NOMO-1 (cell line): ENCODE measurements around the gene HSD17B1.
"Not testable (repeated sequence)": the region's sequence is repeated elsewhere in the genome, so short reads cannot be mapped to it uniquely, and the experiment has no call there.

Experiments used
- DNase-seq, 2 experiments: peaks; one replicate each; lab custom pipeline; 2025; ENCODE audit not compliant: unreplicated experiment in 2 of 2; lab: John Stamatoyannopoulos, UW

The HSD17B1 gene

GRCh38 chr17:42545755-42546505 is 6.8 kb upstream of the HSD17B1 start:
- not testable (repeated sequence) for DNase-seq

DNA sequence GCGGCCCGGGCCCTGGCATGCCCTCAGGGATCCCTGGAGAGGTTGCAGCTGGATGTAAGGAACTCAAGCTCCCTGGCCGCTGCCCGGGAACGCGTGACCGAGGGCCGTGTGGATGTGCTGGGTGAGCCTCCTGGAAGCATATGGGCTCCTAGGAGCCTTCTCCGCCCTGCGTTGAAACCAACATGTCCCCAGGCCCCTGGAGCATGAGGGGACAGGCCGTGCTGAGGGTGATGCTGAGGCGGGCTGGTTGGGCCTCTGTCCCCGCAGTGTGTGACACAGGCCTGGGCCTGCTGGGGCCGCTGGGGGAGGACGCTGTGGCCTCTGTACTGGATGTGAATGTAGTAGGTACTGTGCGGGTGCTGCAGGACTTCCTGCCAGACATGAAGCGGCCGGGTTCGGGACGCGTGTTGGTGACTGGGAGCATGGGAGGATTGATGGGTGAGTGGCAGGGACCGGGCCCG is 5.7 kb upstream of the HSD17B1 start:
- DNase-seq, result no peak

DNA sequence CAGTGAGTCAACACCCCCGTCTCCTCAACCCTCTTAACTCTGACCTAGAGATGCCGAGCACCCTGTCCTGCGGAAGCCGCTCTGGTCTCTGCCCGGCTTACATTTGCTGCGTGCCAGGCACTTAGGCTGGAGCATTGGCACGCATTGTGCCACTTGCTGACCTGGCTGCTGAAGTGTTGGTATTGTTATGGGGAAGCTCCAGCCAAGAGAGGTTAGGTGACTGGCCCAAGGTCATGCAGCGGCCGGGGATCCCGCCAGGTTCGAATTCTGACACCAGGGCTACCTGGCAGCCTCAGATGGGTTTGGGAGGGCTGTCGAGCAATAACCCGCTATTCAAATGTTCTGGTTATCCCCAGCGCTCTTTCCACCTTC is 5.0 kb upstream of the HSD17B1 start:
- DNase-seq, result no peak

GRCh38 chr17:42548070-42548837 is 4.5 kb upstream of the HSD17B1 start:
- no peak for DNase-seq

DNA sequence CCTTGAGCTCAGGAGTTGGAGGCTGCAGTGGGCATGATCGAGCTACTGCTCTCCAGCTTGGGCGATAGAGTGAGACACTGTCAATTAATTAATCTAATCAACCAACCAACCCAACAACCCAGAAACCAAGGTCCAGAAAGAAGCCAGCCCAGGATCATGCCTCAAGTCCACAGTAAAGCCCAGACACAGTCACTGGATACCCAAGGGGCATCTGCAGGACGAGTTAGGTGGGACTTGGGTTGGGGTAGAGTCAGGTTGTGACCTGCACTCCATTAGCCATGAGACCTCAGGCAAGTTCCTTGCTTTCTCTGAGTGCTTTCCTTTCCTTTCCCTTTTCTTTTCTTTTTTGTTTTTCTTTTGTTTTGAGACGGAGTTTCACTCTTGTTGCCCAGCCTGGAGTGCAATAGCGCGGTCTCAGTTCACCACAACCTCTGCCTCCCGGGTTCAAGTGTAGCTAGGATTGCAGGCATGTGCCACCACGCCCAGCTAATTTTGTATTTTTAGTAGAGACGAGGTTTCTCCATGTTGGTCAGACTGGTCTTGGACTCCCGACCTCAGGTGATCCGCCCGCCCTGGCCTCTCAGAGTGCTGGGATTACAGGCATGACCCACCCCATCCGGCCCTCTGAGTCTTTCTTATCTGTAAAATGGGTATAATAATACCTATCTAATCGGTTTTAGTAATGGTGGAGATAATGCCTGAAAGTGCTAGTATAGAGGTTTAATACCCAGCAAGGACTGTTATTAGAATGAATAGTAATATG is 3.5 kb upstream of the HSD17B1 start:
- DNase-seq, result no peak

DNA sequence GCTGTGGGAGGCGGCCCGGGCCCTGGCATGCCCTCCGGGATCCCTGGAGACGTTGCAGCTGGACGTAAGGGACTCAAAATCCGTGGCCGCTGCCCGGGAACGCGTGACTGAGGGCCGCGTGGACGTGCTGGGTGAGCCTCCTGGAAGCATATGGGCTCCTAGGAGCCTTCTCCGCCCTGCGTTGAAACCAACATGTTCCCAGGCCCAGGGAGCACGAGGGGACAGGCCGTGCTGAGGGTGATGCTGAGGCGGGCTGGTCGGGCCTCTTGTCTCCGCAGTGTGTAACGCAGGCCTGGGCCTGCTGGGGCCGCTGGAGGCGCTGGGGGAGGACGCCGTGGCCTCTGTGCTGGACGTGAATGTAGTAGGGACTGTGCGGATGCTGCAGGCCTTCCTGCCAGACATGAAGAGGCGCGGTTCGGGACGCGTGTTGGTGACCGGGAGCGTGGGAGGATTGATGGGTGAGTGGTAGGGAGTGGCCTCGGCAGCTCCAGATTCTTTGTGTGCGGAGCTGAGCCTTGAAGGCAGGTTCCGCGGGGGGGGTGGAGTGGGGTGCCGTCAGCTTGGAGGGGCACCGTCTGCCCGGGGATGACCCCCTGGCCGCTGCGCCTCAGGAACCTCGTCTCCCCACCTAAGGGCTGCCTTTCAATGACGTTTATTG is 567 bp downstream of the HSD17B1 start:
- DNase-seq, result no peak

GRCh38 chr17:42553866-42554249 is 1.1 kb downstream of the HSD17B1 start:
- no peak for DNase-seq

DNA sequence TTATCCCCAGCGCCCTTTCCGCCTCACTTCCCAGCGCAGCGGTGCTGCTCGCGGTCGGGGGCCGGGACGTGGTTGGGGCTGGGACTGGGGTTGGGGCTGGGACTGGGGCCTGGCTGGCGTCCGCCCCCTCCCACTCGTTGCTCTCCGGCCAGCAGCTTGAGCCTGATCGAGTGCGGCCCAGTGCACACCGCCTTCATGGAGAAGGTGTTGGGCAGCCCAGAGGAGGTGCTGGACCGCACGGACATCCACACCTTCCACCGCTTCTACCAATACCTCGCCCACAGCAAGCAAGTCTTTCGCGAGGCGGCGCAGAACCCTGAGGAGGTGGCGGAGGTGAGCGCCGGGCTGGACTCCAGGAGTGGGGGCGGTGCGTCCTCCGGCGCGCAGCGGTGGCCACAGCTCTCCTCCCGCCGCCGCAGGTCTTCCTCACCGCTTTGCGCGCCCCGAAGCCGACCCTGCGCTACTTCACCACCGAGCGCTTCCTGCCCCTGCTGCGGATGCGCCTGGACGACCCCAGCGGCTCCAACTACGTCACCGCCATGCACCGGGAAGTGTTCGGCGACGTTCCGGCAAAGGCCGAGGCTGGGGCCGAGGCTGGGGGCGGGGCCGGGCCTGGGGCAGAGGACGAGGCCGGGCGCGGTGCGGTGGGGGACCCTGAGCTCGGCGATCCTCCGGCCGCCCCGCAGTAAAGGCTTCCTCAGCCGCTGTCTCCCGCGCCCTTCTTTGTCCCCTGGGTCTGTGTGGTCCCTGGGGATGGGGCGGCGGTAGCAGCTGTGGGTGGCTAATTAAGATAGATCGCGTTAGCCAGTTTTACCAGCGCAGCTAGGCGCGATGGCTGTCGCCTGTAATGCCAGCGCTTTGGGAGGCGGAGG is 1.8 kb downstream of the HSD17B1 start:
- peak; percentile 73 to 94 for DNase-seq

DNA sequence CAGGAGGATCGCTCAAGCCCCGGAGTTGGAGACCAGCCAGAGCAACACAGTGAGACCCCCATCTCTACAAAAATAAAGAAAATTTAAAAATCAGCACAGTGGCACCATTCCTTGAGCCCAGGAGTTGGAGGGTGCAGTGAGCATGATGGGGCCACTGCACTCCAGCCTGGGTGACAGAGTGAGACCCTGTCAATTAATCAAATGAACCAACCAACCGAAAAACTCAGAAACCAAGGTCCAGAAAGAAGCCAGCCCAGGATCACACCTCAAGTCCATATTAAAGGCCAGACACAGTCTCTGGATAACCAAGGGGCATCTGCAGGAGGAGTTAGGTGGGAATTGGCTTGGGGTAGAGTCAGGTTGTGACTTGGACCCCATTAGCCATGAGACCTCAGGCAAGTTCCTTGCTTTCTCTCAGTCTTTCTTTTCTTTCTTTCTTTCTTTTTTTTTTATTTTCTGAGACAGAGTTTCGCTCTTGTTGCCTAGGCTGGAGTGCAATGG is 2.4 kb downstream of the HSD17B1 start:
- DNase-seq, result no peak

DNA sequence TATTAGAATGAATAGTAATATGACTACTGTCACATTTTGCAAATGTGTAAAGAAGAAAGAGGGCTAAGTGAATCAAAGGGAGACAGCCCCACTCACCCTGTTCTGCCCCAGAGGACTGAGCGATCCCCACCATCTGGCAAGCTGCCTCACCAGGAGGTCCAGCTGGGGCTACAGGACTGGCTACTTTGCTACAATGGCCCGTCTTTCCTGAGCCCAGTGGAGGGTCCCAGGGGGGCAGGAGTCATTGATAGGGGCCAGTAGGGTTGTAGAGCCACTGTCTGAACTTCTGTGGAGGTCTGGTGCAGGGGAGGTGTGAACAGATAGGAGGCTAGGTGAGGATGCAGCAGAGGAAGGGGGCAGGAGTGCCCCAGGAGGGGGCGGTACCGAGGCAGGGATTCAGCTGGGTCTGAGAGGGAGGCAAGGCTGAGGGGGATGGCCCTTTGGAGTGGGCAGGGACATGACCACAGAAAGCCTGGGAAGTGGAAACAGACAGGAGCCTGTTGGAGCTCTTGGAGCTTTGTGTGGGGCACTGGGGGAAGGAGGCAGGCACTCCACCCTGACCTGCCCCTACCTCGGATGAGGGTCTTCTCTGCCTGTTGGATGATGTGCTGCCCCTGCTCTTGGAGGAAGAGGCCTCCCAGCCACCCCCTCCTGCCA is 3.4 kb downstream of the HSD17B1 start:
- not testable (repeated sequence) for DNase-seq

- no peak for DNase-seq
Measured at GRCh38 chr17:42559075-42559474, 6.4 kb downstream of the HSD17B1 start.

GRCh38 chr17:42560246-42560645 is 7.5 kb downstream of the HSD17B1 start:
- no peak for DNase-seq

- peak; percentile 91 to 92 for DNase-seq
Measured at GRCh38 chr17:42561897-42562387, 9.2 kb downstream of the HSD17B1 start, which contains the start of gene COASY. TSS of gene COASY (plus strand) at chr17:42562148. CDS start at chr17:42562623, 475 bp downstream.

DNA sequence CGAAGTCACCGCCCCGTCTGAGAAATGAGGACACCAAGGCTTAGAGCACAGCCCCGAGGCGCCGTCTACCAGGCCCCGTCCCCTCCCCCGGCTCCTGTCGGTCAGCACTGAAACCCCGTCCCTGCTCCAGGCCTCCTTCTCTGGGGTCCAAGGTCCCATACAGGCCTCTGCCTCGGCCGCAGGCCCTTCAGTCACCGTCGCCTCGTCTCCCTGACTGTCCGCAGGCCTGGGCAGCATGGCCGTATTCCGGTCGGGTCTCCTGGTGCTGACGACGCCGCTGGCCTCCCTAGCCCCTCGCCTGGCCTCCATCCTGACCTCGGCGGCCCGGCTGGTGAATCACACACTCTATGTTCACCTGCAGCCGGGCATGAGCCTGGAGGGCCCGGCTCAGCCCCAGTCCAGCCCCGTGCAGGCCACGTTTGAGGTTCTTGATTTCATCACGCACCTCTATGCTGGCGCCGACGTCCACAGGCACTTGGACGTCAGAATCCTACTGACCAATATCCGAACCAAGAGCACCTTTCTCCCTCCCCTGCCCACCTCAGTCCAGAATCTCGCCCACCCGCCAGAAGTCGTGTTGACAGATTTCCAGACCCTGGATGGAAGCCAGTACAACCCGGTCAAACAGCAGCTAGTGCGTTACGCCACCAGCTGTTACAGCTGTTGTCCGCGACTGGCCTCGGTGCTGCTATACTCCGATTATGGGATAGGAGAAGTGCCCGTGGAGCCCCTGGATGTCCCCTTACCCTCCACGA is 9.8 kb downstream of the HSD17B1 start:
- peak in 1 of 2 experiments; percentile 34 for DNase-seq

- no peak for DNase-seq
Measured at GRCh38 chr17:42563143-42563509, 10.4 kb downstream of the HSD17B1 start.

DNA sequence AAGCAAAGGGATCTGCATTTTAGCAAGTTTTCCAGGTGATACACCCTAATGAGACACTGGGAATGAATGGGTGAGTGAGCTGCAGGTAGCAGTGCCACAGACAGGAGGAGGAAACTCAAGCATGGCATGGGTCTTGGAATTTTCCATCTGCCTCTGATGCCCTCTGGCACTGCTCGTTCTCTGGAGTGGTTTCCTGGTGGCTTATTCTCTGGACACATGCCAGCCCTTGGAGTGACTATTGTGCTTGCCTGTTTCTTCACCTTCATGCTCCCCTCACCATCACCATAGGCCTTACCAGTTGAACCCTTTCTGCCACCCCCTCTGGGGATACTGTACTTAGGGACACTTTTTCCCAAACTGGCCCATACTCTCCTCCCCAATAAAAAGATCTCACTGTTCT is 10.8 kb downstream of the HSD17B1 start:
- no peak for DNase-seq

DNA sequence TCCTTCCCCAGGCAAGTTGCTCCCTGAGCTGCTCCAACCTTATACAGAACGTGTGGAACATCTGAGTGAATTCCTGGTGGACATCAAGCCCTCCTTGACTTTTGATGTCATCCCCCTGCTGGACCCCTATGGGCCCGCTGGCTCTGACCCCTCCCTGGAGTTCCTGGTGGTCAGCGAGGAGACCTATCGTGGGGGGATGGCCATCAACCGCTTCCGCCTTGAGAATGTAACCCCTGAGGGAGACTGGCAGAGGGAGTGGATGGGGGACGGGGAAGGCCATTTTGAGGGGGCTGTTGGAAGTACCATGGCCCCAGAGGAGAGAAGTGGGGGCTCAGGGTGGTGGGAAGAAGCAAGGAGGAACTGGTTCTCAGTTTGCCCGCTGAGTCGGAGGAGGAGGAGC is 11.2 kb downstream of the HSD17B1 start:
- DNase-seq, result no peak

GRCh38 chr17:42564815-42565522 is 12.2 kb downstream of the HSD17B1 start:
- DNase-seq, result no peak
